ENCODE measurements around the gene PCDH9. TPM values are rescaled to one million over a fixed set of nuclear protein-coding genes. Genes with fewer than 3 reads are reported as not detected.

PCDH9 gene
- total RNA-seq, 1 donor from 2014 or later: 20.2 TPM

DNA sequence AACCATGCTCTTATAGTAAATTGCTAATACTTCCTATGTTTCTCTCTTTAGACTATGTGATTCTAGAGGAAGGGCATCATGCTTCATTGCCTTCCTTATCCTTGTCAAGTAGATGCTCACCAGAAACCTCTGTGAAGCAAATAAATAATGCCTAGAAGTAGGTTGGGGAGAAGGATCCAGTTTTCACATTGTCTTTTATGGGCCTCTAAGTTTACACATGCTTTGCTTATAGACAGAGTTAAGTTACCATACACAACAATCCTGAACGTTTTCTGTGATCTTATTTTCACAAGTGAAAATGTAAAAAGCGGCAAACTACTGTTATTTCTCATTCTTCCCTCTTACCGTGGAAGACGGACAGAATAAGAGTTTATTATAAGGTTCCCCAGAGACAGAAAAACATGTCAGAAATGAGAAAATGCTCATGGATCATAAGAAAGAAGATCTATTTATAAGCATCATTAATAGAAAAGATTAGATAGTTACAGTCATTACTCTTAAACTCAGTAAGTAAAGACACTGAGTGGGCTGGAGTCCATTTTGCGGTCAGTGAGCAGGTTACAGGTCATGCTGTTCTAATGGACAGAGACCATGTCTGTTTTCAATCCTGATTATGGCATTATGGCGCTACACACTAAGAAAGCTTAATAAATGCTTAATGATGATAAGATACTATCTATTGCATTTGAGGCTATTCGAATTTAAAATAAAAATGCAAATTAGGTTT is 723.9 kb downstream of the PCDH9 start:
- DNase-seq (ENCODE audit: extremely low spot score, unreplicated experiment): no peak
- H3K27ac Mint-ChIP-seq: no peak overlapping the region
- no peaks in the 10 kb centered on the region for H3K36me3 Mint-ChIP-seq
- TF ChIP-seq, protein P1, sequence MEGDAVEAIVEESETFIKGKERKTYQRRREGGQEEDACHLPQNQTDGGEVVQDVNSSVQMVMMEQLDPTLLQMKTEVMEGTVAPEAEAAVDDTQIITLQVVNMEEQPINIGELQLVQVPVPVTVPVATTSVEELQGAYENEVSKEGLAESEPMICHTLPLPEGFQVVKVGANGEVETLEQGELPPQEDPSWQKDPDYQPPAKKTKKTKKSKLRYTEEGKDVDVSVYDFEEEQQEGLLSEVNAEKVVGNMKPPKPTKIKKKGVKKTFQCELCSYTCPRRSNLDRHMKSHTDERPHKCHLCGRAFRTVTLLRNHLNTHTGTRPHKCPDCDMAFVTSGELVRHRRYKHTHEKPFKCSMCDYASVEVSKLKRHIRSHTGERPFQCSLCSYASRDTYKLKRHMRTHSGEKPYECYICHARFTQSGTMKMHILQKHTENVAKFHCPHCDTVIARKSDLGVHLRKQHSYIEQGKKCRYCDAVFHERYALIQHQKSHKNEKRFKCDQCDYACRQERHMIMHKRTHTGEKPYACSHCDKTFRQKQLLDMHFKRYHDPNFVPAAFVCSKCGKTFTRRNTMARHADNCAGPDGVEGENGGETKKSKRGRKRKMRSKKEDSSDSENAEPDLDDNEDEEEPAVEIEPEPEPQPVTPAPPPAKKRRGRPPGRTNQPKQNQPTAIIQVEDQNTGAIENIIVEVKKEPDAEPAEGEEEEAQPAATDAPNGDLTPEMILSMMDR (conservative IDR thresholded peaks at IDR 0.05): no peak
- H3K4me1 Mint-ChIP-seq (ENCODE audit: unreplicated experiment): peaks cover 5% of the 10 kb centered on the region
- H3K9me3 Mint-ChIP-seq: peaks cover 4% of the 10 kb centered on the region
- H3K4me3 Mint-ChIP-seq: no peak overlapping the region
- H3K27me3 Mint-ChIP-seq: no peaks in the 10 kb centered on the region

- Mint-ChIP-seq H3K36me3 (no peaks in the 10 kb centered on the region), H3K9me3 (peaks cover 4% of the 10 kb centered on the region), H3K4me3 (no peak overlapping the region), H3K4me1 (ENCODE audit: unreplicated experiment) (peaks cover 5% of the 10 kb centered on the region), H3K27me3 (no peaks in the 10 kb centered on the region), H3K27ac (no peak overlapping the region)
- DNase-seq (ENCODE audit: extremely low spot score, unreplicated experiment): no peak
- TF ChIP-seq, protein P1 (conservative IDR thresholded peaks at IDR 0.05): no peak
Measured at GRCh38 chr13:66503890-66504289, 726.2 kb downstream of the PCDH9 start.

DNA sequence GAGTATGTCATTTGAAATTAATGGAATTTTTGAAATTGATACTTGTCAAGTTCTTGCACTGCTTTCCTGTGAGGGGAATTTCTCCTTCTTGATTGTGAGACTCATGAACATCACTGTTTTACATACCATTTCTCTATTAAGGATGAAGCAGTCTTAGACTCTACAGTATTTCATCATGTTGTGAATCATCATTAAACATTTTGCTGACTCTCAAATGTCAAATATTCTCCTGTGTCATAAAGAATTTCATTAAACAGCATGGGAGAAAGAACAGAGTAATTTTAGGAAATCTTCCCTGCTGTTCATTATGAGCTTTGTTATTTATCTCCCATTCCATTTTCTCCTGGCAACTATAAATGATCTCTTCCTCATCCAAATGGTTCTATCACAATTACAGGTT is 729.0 kb downstream of the PCDH9 start:
- Mint-ChIP-seq H3K36me3 (no peaks in the 10 kb centered on the region), H3K4me3 (no peak overlapping the region), H3K27ac (no peak overlapping the region), H3K4me1 (ENCODE audit: unreplicated experiment) (no peaks in the 10 kb centered on the region), H3K9me3 (peaks cover 4% of the 10 kb centered on the region), H3K27me3 (no peaks in the 10 kb centered on the region)
- no peak for DNase-seq (ENCODE audit: extremely low spot score, unreplicated experiment)
- TF ChIP-seq, protein P1 (conservative IDR thresholded peaks at IDR 0.05): no peak

GRCh38 chr13:66492479-66492878 is 737.7 kb downstream of the PCDH9 start:
- Mint-ChIP-seq H3K4me1 (ENCODE audit: unreplicated experiment) (peaks cover 4% of the 10 kb centered on the region), H3K36me3 (no peaks in the 10 kb centered on the region), H3K27ac (no peak overlapping the region), H3K4me3 (no peak overlapping the region), H3K27me3 (peaks cover 3% of the 10 kb centered on the region), H3K9me3 (no peaks in the 10 kb centered on the region)
- TF ChIP-seq, protein P1 (conservative IDR thresholded peaks at IDR 0.05): peak; percentile 58
- DNase-seq (ENCODE audit: extremely low spot score, unreplicated experiment): no peak

GRCh38 chr13:66491251-66491650 is 738.9 kb downstream of the PCDH9 start:
- peaks cover 3% of the 10 kb centered on the region for H3K27me3 Mint-ChIP-seq
- DNase-seq (ENCODE audit: extremely low spot score, unreplicated experiment): no peak
- no peaks in the 10 kb centered on the region for H3K36me3 Mint-ChIP-seq
- H3K27ac Mint-ChIP-seq: no peak overlapping the region
- no peaks in the 10 kb centered on the region for H3K9me3 Mint-ChIP-seq
- H3K4me1 Mint-ChIP-seq (ENCODE audit: unreplicated experiment): peaks cover 4% of the 10 kb centered on the region
- TF ChIP-seq, protein P1 (conservative IDR thresholded peaks at IDR 0.05): no peak
- no peak overlapping the region for H3K4me3 Mint-ChIP-seq

All from type B pancreatic cell (in vitro differentiated cells).